Endothelial cell of umbilical vein (primary cell): ENCODE results near the gene TUSC2.

ENCODE experiments used
- CTCF ChIP-seq, 2 donors: IDR thresholded peaks; 1 replicate in 1 of 2; 2 replicates in 1 of 2; pipeline ENCODE4 v1.5.1; 2011; ENCODE audit warnings: low read length in 2 of 2, mild to moderate bottlenecking in 2 of 2, moderate library complexity in 2 of 2, control low read depth in 1 of 2, inconsistent platforms in 1 of 2, low read depth in 1 of 2; ENCODE audit not compliant: insufficient read depth in 1 of 2; ENCODE audit errors: extremely low read depth in 1 of 2
- EZH2 ChIP-seq: IDR thresholded peaks from 2 replicates; pipeline ENCODE4 v1.6.1; 2012; ENCODE audit warnings: borderline replicate concordance, low read depth, mild to moderate bottlenecking, moderate library complexity, low read length, inconsistent platforms; ENCODE audit not compliant: severe bottlenecking
- FOS ChIP-seq: IDR thresholded peaks from 2 replicates; pipeline ENCODE4 v1.6.1; 2011; ENCODE audit warnings: mild to moderate bottlenecking, low read length, moderate library complexity, borderline replicate concordance; ENCODE audit not compliant: insufficient read depth
- GATA2 ChIP-seq: IDR thresholded peaks from 2 replicates; pipeline ENCODE4 v1.7.0; 2011; ENCODE audit warnings: low read depth, mild to moderate bottlenecking, moderate library complexity, mixed read lengths, low read length; ENCODE audit not compliant: insufficient read length, insufficient read depth
- MYC ChIP-seq: IDR thresholded peaks from one replicate; pipeline ENCODE4 v1.6.1; 2011; ENCODE audit warnings: mild to moderate bottlenecking, low read depth, low read length
- POLR2A ChIP-seq: IDR thresholded peaks from 2 replicates; pipeline ENCODE4 v1.6.1; 2012; ENCODE audit warnings: low read depth, mild to moderate bottlenecking, control low read depth, low read length
- POLR2AphosphoS5 ChIP-seq: IDR thresholded peaks from 2 replicates; pipeline ENCODE4 v1.6.1; 2012; ENCODE audit warnings: low read depth, mild to moderate bottlenecking, control low read depth, low read length, moderate library complexity; ENCODE audit not compliant: insufficient read depth

DNA sequence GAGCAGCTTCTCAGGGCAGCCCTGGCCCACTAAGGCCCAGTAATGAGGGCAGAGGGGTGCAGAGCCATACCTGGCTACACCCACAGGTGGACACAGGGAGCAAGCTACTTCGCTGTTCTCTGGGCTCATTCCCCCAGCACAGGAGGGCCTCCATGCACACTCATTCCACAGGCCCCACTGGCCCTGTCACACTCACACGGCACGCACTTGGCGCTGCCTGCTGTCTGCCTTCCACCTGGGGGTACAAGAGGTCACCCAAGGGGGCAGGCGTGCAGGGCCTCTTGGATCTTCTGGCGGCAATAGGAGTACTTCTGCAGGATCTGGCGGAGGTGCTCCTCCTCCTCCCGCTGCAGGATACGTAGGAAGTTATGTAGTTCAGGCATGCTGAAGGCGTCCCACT, 2.3 kb upstream of the TUSC2 start:
- TF ChIP-seq CTCF (IDR thresholded peaks at IDR 0.05; ENCODE audit: extremely low read depth in 1 of 2, insufficient read depth in 1 of 2, low read depth in 1 of 2, low read length in 2 of 2) (no peak), EZH2 (no peak), FOS (no peak), POLR2AphosphoS5 (no peak), POLR2A (no peak), MYC (no peak), GATA2 (no peak)
